Measurements from ENCODE around the gene MED13.
"Not testable (repeated sequence)": the region's sequence is repeated elsewhere in the genome, so short reads cannot be mapped to it uniquely, and the experiment has no call there.

Gene MED13

GRCh38 chr17:61908292-61909037, 156.6 kb downstream of the MED13 start:
- in situ Hi-C loops (cut with MboI; ENCODE audit: low sequenced_read_pairs): no loop called here

GRCh38 chr17:61907361-61907760, 157.7 kb downstream of the MED13 start:
- in situ Hi-C loops (cut with MboI; ENCODE audit: low sequenced_read_pairs): no loop called here

- in situ Hi-C loops (cut with MboI; ENCODE audit: low sequenced_read_pairs): no loop called here
Measured at GRCh38 chr17:61904094-61904710, 160.9 kb downstream of the MED13 start.

GRCh38 chr17:61903251-61903650, 161.8 kb downstream of the MED13 start:
- in situ Hi-C loops (cut with MboI; ENCODE audit: low sequenced_read_pairs): no loop called here

GRCh38 chr17:61897548-61898180, 167.4 kb downstream of the MED13 start:
- in situ Hi-C loops (cut with MboI; ENCODE audit: low sequenced_read_pairs): no loop called here

GRCh38 chr17:61895391-61895790, 169.7 kb downstream of the MED13 start:
- in situ Hi-C loops (cut with MboI; ENCODE audit: low sequenced_read_pairs): no loop called here

GRCh38 chr17:61894310-61894709, 170.8 kb downstream of the MED13 start:
- in situ Hi-C loops (cut with MboI; ENCODE audit: low sequenced_read_pairs): not testable (repeated sequence)
